ENCODE results near the gene AFF1.

The AFF1 gene

GRCh38 chr4:87026800-87027495, 92.1 kb downstream of the AFF1 start:
- H3K4me3 ChIP-seq (ENCODE audit: low read depth, low read length), result no peak overlapping the region
- in situ Hi-C loops (cut with HindIII; ENCODE audit: low sequenced_read_pairs), result no loop called here
- no peak for TF ChIP-seq CTCF (IDR thresholded peaks at IDR 0.05; ENCODE audit: low read depth, low read length)
- DNase-seq (ENCODE audit: low read depth, low spot score), result no peak

- H3K4me3 ChIP-seq (ENCODE audit: low read depth, low read length), result no peak overlapping the region
- in situ Hi-C loops (cut with HindIII; ENCODE audit: low sequenced_read_pairs), result no loop called here
- no peak for DNase-seq (ENCODE audit: low read depth, low spot score)
- TF ChIP-seq CTCF (IDR thresholded peaks at IDR 0.05; ENCODE audit: low read depth, low read length), result no peak
Observed at GRCh38 chr4:87029356-87029755, 94.5 kb downstream of the AFF1 start.

GRCh38 chr4:87030124-87030523, 95.3 kb downstream of the AFF1 start:
- DNase-seq (ENCODE audit: low read depth, low spot score), result no peak
- in situ Hi-C loops (cut with HindIII; ENCODE audit: low sequenced_read_pairs), result no loop called here
- TF ChIP-seq CTCF (IDR thresholded peaks at IDR 0.05; ENCODE audit: low read depth, low read length), result no peak
- no peak overlapping the region for H3K4me3 ChIP-seq (ENCODE audit: low read depth, low read length)

GRCh38 chr4:87030755-87031441, 96.1 kb downstream of the AFF1 start:
- in situ Hi-C loops (cut with HindIII; ENCODE audit: low sequenced_read_pairs), result no loop called here
- no peak for DNase-seq (ENCODE audit: low read depth, low spot score)
- TF ChIP-seq CTCF (IDR thresholded peaks at IDR 0.05; ENCODE audit: low read depth, low read length), result no peak
- no peak overlapping the region for H3K4me3 ChIP-seq (ENCODE audit: low read depth, low read length)

GRCh38 chr4:87031920-87032319, 97.1 kb downstream of the AFF1 start:
- no peak overlapping the region for H3K4me3 ChIP-seq (ENCODE audit: low read depth, low read length)
- no peak for TF ChIP-seq CTCF (IDR thresholded peaks at IDR 0.05; ENCODE audit: low read depth, low read length)
- in situ Hi-C loops (cut with HindIII; ENCODE audit: low sequenced_read_pairs), result no loop called here
- DNase-seq (ENCODE audit: low read depth, low spot score), result no peak

- in situ Hi-C loops (cut with HindIII; ENCODE audit: low sequenced_read_pairs), result no loop called here
- no peak for TF ChIP-seq CTCF (IDR thresholded peaks at IDR 0.05; ENCODE audit: low read depth, low read length)
- peak; percentile 83 for DNase-seq (ENCODE audit: low read depth, low spot score)
- no peak overlapping the region for H3K4me3 ChIP-seq (ENCODE audit: low read depth, low read length)
Observed at GRCh38 chr4:87032884-87033533, 98.2 kb downstream of the AFF1 start.
